Mammary epithelial cell (primary cell): ENCODE results near the gene PDCD2L.

Experiments used
- EZH2 ChIP-seq: IDR thresholded peaks from 2 replicates; pipeline ENCODE4 v1.6.1; 2012; ENCODE audit warnings: low read length, inconsistent platforms, borderline replicate concordance
- TF ChIP-seq, protein P1 (sequence below), 2 donors: IDR thresholded peaks in 1 of 2; conservative IDR thresholded peaks in 1 of 2; 2 replicates each; pipeline ENCODE4 v1.5.1; 2011 to 2012; ENCODE audit warnings: inconsistent platforms in 2 of 2, low read length in 2 of 2, mild to moderate bottlenecking in 2 of 2, control low read depth in 1 of 2, low read depth in 1 of 2; ENCODE audit not compliant: insufficient read depth in 1 of 2; ENCODE audit errors: extremely low read depth in 1 of 2

DNA sequence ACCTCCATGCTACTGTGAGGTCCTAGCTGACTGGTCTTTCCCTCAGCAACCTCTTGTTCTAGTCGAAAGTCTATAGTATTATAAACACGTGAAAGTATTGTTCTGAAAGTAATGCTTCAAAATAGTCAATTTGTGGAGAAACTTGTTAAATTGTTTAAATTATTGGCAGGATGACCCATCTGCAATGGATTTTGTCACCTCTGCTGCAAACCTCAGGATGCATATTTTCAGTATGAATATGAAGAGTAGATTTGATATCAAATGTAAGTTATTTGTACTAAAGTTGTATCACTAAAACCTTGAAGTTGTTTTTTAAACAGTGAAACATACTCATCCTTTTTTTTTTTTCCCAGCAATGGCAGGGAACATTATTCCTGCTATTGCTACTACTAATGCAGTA, 49.9 kb downstream of the PDCD2L start:
- TF ChIP-seq, protein P1, sequence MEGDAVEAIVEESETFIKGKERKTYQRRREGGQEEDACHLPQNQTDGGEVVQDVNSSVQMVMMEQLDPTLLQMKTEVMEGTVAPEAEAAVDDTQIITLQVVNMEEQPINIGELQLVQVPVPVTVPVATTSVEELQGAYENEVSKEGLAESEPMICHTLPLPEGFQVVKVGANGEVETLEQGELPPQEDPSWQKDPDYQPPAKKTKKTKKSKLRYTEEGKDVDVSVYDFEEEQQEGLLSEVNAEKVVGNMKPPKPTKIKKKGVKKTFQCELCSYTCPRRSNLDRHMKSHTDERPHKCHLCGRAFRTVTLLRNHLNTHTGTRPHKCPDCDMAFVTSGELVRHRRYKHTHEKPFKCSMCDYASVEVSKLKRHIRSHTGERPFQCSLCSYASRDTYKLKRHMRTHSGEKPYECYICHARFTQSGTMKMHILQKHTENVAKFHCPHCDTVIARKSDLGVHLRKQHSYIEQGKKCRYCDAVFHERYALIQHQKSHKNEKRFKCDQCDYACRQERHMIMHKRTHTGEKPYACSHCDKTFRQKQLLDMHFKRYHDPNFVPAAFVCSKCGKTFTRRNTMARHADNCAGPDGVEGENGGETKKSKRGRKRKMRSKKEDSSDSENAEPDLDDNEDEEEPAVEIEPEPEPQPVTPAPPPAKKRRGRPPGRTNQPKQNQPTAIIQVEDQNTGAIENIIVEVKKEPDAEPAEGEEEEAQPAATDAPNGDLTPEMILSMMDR (conservative IDR thresholded peaks at IDR 0.05 in 1 of 2, IDR thresholded peaks at IDR 0.05 in 1 of 2; ENCODE audit: extremely low read depth in 1 of 2, insufficient read depth in 1 of 2, low read depth in 1 of 2, low read length in 2 of 2): no peak
- TF ChIP-seq EZH2: no peak
